ENCODE measurements around the gene TMEM91. TPM values are rescaled to one million over a fixed set of nuclear protein-coding genes. Genes with fewer than 3 reads are reported as not detected.

TMEM91 gene
- total RNA-seq, 1 donor from 2014 or later: 12.2 TPM

DNA sequence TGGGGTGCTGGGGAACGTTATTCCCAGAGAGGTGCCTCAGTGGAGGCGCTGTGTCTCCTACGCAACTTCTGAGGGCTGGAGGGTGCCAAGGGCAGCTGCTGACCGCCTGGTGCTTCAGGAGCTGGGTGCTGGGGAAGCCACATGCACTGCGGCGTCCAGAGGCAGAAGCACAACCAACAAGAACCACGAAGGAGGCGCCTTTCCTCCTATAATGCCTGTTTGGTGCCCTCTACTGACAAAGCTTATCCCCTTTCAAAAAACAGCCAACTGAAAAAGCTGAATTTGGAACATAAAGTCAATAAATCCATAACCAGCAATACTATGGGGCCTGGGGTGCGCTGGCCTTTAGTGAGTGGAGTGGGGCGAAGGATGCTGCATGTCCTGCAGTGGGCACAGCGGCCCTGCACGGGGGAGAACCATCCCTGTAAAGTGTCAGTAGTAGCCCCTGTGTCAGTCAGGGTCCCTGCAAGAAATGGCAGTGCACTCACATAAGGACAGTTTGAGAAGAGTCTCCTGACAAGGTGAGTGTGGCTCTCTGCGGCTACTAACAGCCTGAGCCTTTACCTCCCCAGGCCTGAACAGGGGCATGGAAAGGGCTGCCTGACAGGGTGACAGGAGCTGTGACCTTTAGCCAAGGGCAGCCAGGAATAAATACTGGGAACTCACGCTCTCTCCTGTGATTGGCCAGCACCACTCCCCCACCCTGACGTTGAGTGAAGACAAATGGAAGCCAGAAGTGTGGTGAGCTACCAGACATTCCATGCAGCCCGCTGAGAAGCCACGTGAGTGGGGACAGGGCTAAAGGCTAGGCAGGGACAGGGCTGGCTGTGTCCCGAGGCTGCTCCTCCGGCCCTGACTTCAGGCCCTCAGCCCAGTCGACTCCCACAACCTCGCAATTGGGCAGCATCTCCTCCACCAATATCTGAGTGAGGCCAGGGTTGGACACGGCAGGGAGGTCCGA, 55.4 kb downstream of the TMEM91 start:
- no peak for DNase-seq (ENCODE audit: low spot score)

DNA sequence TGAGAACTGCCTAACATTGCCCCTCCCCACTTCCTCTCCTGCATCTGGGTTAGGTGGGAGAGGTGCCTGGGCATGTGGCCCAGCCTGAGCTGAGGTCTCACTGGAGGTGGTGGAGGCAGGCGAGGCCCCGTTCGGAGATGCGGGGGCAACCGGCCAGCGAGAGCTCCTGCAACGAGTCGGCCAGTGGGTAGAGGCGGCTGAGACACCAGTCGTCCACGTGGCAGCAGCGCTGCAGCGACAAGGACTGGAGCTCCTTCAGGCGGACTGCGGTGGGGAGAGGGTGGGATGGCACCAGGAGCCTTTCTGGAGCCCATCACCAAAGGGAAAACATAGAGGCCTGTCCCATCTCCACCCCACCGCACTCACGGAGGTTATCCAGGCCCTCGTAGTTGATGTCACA, 56.8 kb downstream of the TMEM91 start:
- no peak for DNase-seq (ENCODE audit: low spot score)

Other genes with a start within 250 kb of the TMEM91 start
- gene CYP2S1, start 183.3 kb upstream of the TMEM91 start, total RNA-seq: 13.2 TPM
- gene AXL, start 157.3 kb upstream of the TMEM91 start, total RNA-seq: 40.1 TPM
- 183 TPM for gene HNRNPUL1, start 112.2 kb upstream of the TMEM91 start, total RNA-seq
- gene CCDC97, start 66.4 kb upstream of the TMEM91 start, total RNA-seq: 38.3 TPM
- 26.3 TPM for gene TGFB1, start 22.6 kb upstream of the TMEM91 start, total RNA-seq
- gene B9D2, start 12.4 kb upstream of the TMEM91 start, total RNA-seq: 6.1 TPM
- 21.6 TPM for gene EXOSC5, start 20.8 kb downstream of the TMEM91 start, total RNA-seq
- gene BCKDHA, start 21.3 kb downstream of the TMEM91 start, total RNA-seq: 19.8 TPM
- gene B3GNT8, start 50.8 kb downstream of the TMEM91 start, total RNA-seq: 4.6 TPM
- 33.6 TPM for gene DMAC2, start 63.4 kb downstream of the TMEM91 start, total RNA-seq
- gene ERICH4, start 66.6 kb downstream of the TMEM91 start, total RNA-seq: not detected
- 3.6 TPM for gene CEACAM21, start 199.6 kb downstream of the TMEM91 start, total RNA-seq

All from ureter (tissue), 1 donor.